NK-92 (cell line): ENCODE data around the gene MOCS1.

ENCODE experiments used
- DNase-seq: peaks from one replicate; lab custom pipeline; 2025; ENCODE audit not compliant: unreplicated experiment; lab: John Stamatoyannopoulos, UW

The MOCS1 gene

DNA sequence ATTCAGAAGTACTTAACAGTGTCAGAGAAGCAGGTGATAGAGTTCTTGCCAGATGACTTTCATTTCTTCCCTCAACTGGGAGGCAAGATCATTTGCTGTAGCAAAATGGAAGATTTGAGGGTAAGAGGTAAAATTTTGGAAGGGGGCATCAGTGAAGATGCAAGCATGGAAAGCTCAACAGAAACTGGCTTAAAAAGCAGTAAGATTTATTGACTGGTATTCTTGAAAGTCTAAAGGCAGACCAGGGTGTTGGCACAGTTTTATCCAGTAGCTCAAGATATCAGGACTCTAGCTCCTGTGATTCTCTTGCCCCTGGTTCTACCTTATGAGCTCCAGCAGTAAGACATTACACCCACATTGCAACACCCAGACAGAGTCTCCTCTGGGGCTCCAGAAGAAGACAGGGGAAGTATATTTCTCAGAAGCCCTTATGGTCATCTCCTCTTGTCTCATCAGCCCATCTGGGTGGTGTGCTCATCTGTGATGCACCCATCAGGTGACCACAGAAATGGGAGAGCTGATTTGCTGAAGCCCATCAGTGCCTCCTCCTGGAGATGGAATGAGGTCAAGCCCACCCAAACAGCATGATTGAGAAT, 16.0 kb upstream of the MOCS1 start:
- DNase-seq: no peak

GRCh38 chr6:39948199-39948791, 14.0 kb upstream of the MOCS1 start:
- DNase-seq: no peak

GRCh38 chr6:39947611-39948068, 13.4 kb upstream of the MOCS1 start:
- no peak for DNase-seq

- DNase-seq: no peak
These were observed 11.4 kb upstream of the MOCS1 start for GRCh38 chr6:39945626-39946025.

- DNase-seq: no peak
These were observed 8.8 kb upstream of the MOCS1 start for GRCh38 chr6:39942903-39943580.

- DNase-seq: no peak
These were observed 7.6 kb upstream of the MOCS1 start for GRCh38 chr6:39941820-39942219.

GRCh38 chr6:39941138-39941537, 6.9 kb upstream of the MOCS1 start:
- no peak for DNase-seq

- no peak for DNase-seq
These were observed 4.8 kb upstream of the MOCS1 start for GRCh38 chr6:39938773-39939654.

- DNase-seq: no peak
These were observed 3.5 kb upstream of the MOCS1 start for GRCh38 chr6:39937686-39938333.

DNA sequence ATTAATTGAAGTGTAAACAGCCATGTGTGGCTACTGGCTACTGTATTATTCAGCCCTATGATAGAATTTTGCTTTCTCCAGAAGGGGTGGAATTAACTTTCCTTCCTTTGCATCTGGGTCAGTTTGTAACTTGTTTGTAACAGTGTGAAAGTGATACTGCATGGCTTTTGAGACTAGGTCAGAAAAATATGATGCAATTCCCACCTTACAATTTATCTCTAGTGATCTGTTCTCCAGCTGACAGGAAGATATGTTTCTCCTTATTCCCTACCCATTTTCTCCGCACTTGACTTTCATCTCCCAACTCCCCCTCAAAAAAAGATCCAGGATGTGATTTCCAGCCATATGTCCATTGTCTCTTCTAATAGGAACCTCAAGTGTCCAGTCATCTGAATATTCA, 2.6 kb upstream of the MOCS1 start:
- DNase-seq: no peak

GRCh38 chr6:39935241-39935640, 979 bp upstream of the MOCS1 start:
- DNase-seq: no peak

DNA sequence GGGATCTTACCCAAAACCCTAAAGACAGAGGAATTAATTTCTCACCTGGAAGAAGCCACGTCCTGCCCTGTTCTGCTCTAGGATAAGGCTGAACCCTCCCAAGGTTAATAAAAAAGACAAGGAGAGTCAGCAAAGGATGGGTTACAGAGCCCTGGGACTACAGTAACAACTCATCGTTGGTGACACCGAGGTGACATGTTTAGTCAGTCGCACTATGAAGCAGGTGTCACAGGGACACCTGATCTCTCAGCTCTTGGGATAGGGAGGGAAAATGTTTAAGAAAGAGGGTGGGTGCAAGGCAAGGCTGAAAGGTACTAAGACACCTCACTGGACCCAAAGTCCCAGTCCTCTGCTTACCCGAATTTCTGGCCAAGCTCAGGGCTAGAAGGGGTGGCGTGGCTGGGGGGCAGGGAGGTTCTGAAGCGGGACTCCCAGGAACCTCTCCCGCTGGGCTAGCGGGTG, 562 bp downstream of the MOCS1 start:
- no peak for DNase-seq

GRCh38 chr6:39932386-39932910, 1.8 kb downstream of the MOCS1 start:
- DNase-seq: no peak

DNA sequence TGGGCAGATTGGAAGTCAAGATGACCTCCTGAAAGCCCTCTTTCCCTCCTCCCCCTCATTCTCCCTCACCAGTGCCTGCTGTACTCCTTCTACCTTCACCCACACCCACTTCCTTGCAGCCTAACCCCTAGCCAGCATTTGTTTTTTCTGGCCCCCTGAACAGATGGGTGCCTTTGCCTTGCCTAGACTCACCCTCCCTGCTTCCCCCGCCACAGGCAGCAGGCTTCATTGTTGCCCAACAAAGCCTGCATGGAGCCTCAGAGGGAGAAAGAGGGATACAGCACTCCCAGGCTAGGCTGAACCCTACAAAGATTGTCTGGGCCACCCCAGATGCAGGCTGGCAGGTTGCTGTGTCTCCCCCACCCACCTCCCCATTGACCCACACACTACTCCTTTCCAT, 2.7 kb downstream of the MOCS1 start:
- DNase-seq: no peak

DNA sequence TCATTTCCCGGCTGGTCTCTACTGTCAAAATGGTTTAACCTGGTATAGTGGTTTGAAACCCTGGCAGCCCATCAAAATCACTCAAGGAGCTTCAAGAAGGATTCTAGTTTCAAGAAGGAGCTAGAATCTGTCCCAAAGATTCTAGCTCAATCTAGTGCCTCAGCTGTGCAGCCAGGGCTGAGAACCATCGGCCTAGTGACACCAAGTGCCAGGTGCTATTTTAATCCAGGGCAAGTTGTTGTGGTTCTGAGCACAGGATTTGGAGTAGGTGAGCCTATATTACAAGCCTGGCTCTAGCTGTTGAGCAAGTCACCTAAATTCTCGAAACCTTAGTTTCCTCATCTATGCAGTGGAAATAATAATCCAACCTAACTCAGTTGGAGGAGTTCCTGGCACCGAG, 3.7 kb downstream of the MOCS1 start:
- no peak for DNase-seq

DNA sequence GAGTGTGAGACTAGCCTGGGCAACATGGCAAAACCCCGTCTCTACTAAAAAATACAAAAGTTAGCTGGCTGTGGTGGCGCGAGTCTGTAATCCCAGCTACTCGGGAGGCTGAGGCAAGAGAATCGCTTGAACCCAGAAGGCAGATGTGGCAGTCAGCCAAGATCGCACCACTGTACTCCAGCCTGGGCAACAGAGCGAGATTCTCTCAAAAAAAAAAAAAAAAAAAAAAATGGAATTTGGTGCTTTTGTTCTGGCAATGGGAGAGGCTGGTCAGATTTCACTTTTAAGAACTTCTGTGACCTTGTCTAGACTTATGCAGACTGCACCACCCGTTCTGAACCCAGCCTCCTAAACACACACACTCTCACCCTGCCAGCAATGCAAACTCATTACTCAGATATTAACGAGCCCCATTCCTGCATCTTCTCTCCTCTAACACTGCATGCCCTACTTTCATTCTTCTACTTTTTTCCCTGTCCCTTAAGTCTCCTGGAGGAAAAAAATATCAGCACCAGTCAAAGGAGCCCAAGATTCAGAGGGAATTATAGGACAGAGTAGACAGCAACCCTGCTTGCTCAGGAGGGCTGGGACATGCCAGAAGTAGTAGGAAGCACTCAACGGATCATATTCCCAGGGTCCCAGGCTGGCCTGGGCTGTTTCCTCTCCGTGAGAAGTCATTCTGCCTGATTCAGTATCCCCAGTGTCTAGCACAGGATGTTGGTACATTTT, 4.4 kb downstream of the MOCS1 start:
- DNase-seq: no peak

DNA sequence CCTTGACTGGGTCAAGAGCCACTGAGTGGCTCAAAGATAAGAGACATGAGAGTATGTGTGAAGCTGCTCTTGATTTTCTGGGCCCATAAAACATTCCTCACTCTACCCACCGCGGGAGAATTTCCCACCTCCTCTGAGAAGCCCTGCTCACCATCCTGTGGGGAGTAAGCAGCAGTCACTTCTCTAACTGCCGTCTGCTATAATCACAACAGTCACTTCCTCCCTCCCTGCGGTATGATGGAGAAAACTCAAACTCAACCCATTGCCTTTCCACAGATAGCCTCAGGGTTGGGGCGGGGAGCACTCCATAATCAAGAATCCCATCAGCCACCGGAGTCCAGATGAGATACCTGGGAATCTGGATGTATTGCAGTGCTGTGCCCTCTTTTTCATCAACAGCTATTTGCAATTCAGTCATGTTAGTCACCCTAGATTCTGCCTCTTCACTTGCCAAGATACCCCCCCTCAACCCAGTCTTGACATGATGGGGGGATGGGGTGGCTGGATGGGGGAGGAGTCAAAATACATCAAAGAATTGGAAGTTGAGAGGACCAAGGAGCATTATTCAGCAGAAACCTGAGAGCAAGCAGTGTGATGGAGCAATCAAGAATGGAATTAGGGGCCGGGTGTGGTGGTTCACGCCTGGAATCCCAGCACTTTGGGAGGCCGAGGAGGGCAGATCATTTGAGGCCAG, 5.1 kb downstream of the MOCS1 start:
- no peak for DNase-seq

DNA sequence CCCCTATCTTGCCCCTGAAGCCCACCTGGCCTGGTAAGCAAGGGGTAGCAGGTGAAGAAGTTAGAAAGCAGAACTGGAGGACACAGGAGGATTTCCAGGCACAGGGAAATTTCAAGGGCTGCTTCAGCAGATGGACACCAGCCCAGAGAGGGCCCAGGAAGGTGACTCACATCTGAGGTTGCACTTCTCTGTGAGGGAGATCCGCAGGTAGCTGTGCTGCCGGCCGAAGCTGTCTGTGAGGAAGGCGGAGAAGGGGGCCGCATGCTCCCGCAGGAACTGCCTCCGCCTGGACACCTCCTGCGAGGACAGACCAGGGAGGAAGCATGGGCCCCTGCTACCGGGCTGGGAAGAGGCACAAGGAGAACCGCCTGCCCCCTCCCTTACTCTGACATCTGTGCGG, 7.1 kb downstream of the MOCS1 start:
- DNase-seq: no peak

GRCh38 chr6:39926668-39927067, 7.6 kb downstream of the MOCS1 start:
- DNase-seq: no peak

GRCh38 chr6:39925931-39926290, 8.4 kb downstream of the MOCS1 start:
- DNase-seq: no peak
